ENCODE data around the gene TRIM33. TPM values are rescaled to one million over a fixed set of nuclear protein-coding genes. Genes with fewer than 3 reads are reported as not detected.

The TRIM33 gene
- total and polyA plus RNA-seq, 2 of the 13 experiments (the other 11 are each of a cell fraction or from before 2014, with no cell fraction given): 35.5 to 42.2 TPM

DNA sequence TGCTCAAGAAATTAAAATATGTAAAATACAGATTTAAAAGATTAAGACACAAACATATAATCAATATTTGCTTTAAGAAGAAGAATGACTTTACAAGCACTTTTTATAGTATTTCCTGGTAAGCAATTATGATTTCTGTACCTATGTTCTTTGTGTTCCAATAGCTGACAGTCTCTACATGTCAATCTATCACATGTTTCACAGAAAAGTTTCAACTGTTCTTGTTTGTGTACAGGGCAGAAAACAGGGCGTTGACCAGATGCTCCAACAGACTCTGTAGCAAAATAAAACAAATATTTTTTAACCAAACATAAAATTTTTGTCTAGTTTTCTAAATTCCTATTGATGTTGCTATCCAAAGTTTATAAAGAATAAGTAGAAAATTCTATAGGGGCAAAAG is 48.0 kb downstream of the TRIM33 start (continued):
- TF ChIP-seq, protein P1, sequence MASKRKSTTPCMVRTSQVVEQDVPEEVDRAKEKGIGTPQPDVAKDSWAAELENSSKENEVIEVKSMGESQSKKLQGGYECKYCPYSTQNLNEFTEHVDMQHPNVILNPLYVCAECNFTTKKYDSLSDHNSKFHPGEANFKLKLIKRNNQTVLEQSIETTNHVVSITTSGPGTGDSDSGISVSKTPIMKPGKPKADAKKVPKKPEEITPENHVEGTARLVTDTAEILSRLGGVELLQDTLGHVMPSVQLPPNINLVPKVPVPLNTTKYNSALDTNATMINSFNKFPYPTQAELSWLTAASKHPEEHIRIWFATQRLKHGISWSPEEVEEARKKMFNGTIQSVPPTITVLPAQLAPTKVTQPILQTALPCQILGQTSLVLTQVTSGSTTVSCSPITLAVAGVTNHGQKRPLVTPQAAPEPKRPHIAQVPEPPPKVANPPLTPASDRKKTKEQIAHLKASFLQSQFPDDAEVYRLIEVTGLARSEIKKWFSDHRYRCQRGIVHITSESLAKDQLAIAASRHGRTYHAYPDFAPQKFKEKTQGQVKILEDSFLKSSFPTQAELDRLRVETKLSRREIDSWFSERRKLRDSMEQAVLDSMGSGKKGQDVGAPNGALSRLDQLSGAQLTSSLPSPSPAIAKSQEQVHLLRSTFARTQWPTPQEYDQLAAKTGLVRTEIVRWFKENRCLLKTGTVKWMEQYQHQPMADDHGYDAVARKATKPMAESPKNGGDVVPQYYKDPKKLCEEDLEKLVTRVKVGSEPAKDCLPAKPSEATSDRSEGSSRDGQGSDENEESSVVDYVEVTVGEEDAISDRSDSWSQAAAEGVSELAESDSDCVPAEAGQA (IDR thresholded peaks at IDR 0.05; ENCODE audit: low read depth): no peak
- TF ChIP-seq, protein P1 (CRISPR knock-in tag; IDR thresholded peaks at IDR 0.05; ENCODE audit: borderline replicate concordance): no peak

DNA sequence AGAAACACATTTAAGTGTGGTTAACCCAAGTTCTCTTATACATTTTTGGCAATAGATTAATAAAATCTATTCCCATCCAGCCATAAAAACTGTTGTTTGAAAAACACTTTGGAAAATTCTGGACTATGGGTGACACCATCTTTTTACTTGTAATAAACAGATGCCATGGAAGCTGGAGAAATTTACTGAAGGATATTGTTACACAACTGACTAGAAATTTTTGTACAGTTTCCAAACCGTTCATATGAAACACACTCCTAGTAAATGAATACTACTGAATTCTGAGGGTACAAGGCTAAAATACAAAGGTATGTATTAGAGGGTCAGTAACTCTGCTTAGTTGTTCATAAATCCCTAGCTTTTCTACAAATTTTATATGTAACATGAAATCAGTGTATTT is 48.7 kb downstream of the TRIM33 start:
- WGBS (ENCODE audit: low lambda C conversion rate): 97% methylated on average over 1 of the region's 1 CpG
- no peak overlapping the region for H3K27ac ChIP-seq (ENCODE audit: extremely low read length, insufficient read depth, low read length)
- ChIA-PET POLR2A (no interaction called here), CTCF (ENCODE audit: low intra/inter-chr PET ratio, low total read pairs) (no interaction called here)
- DNase-seq (ENCODE audit: low spot score): no peak
- H4K20me1 ChIP-seq (ENCODE audit: insufficient read depth, low read length): no peaks in the 10 kb centered on the region
- no peak overlapping the region for H2AFZ ChIP-seq (ENCODE audit: low read length)
- peaks cover 55% of the 10 kb centered on the region for H3K4me1 ChIP-seq (ENCODE audit: insufficient read depth, low read length)
- no peaks in the 10 kb centered on the region for H3K27me3 ChIP-seq (ENCODE audit: control insufficient read depth in 1 of 2, insufficient read depth in 2 of 2, low read length in 2 of 2)
- H3K36me3 ChIP-seq (replicated peaks in 1 of 2; ENCODE audit: control insufficient read depth in 1 of 2, insufficient read depth in 2 of 2, low read length in 2 of 2): peaks cover 3 to 30% of the 10 kb centered on the region in 2 experiments; a peak in 4 of 5 replicates
- BruUV-seq (replicated peaks): no TSS peak
- no peak overlapping the region for H3K4me3 ChIP-seq (replicated peaks in 1 of 3; ENCODE audit: insufficient read depth in 1 of 3, low read depth in 2 of 3, low read length in 3 of 3)
- H3K9me3 ChIP-seq (ENCODE audit: low read length): no peaks in the 10 kb centered on the region
- no peak overlapping the region for H3K9ac ChIP-seq (ENCODE audit: insufficient read depth, low read depth, low read length)
- TF ChIP-seq NFYB (CRISPR knock-in tag; IDR thresholded peaks at IDR 0.05) (no peak), TRIM22 (IDR thresholded peaks at IDR 0.05) (no peak)
- TF ChIP-seq, protein P2, sequence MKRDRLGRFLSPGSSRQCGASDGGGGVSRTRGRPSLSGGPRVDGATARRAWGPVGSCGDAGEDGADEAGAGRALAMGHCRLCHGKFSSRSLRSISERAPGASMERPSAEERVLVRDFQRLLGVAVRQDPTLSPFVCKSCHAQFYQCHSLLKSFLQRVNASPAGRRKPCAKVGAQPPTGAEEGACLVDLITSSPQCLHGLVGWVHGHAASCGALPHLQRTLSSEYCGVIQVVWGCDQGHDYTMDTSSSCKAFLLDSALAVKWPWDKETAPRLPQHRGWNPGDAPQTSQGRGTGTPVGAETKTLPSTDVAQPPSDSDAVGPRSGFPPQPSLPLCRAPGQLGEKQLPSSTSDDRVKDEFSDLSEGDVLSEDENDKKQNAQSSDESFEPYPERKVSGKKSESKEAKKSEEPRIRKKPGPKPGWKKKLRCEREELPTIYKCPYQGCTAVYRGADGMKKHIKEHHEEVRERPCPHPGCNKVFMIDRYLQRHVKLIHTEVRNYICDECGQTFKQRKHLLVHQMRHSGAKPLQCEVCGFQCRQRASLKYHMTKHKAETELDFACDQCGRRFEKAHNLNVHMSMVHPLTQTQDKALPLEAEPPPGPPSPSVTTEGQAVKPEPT (CRISPR knock-in tag; IDR thresholded peaks at IDR 0.05; ENCODE audit: low read depth): no peak
- no peak for ATAC-seq
- no peak for FAIRE-seq
- H3K79me2 ChIP-seq (ENCODE audit: insufficient read depth, low read length): peaks cover 42% of the 10 kb centered on the region
- in situ Hi-C loops (cut with HindIII; ENCODE audit: extremely low pct_ligation_motif_present, low pct_unique_long_range_greater_than_20kb) (no loop called here), intact Hi-C loops (cut with micrococcal nuclease; ENCODE audit: unreplicated experiment) (no loop called here)
- no peak overlapping the region for H3K4me2 ChIP-seq (ENCODE audit: low read depth, low read length)
